Left renal cortex interstitium (tissue), 4 donors: Measurements from ENCODE around the gene UBXN2A. TPM values are rescaled to one million over a fixed set of nuclear protein-coding genes. Genes with fewer than 3 reads are reported as not detected.

ENCODE experiments used
- DNase-seq, 4 donors: peaks; one replicate each; pipeline ENCODE4 v3.0.0-alpha.2; 2013; ENCODE audit warnings: low read depth in 4 of 4, low spot score in 2 of 4, missing footprints in 1 of 4
- polyA plus RNA-seq, 4 donors: library from polyadenylated mRNA; unstranded; fragments of 120-200 nt; gene quantifications; one replicate each; pipeline ENCODE4 v1.2.1, GENCODE V29; 2013; ENCODE audit not compliant: insufficient read length in 4 of 4

UBXN2A gene
- 10 to 100 TPM; 15.4 to 19.3 (median 17.7) TPM for polyA plus RNA-seq

GRCh38 chr2:23939987-23940717 lies at the start of gene UBXN2A:
Gene UBXN2A (plus strand): TSS chr2:23940463. CDS start chr2:23958315, 17,852 bp downstream.
- peak; percentile 67 to 86 (median 82) for DNase-seq

- DNase-seq, result no peak
Measured at GRCh38 chr2:23900133-23900532, 40.1 kb upstream of the UBXN2A start.

- DNase-seq, result no peak
Measured at GRCh38 chr2:23900541-23901322, 39.5 kb upstream of the UBXN2A start.

GRCh38 chr2:23901966-23902846 lies 38.1 kb upstream of the UBXN2A start:
- DNase-seq, result no peak

GRCh38 chr2:23903034-23903433 lies 37.2 kb upstream of the UBXN2A start:
- DNase-seq, result no peak

- no peak for DNase-seq
Measured at GRCh38 chr2:23904215-23904614, 36.0 kb upstream of the UBXN2A start.

- DNase-seq, result no peak
Measured at GRCh38 chr2:23904692-23905091, 35.6 kb upstream of the UBXN2A start.

GRCh38 chr2:23905155-23905554 lies 35.1 kb upstream of the UBXN2A start:
- DNase-seq, result no peak

GRCh38 chr2:23912054-23912453 lies 28.2 kb upstream of the UBXN2A start:
- DNase-seq, result no peak

GRCh38 chr2:23915327-23915726 lies 24.9 kb upstream of the UBXN2A start:
- DNase-seq, result no peak

GRCh38 chr2:23916727-23917405 lies 23.4 kb upstream of the UBXN2A start:
- no peak for DNase-seq

- no peak for DNase-seq
Measured at GRCh38 chr2:23918837-23919489, 21.3 kb upstream of the UBXN2A start.

- no peak for DNase-seq
Measured at GRCh38 chr2:23924589-23925359, 15.5 kb upstream of the UBXN2A start.

- peak; percentile 34 to 66 (median 56) for DNase-seq
Measured at GRCh38 chr2:23925702-23926289, 14.5 kb upstream of the UBXN2A start.

- DNase-seq, result peak in 2 of 4 donors; percentile 32 to 48
Measured at GRCh38 chr2:23926290-23926749, 13.9 kb upstream of the UBXN2A start.

GRCh38 chr2:23926750-23927571 lies 13.3 kb upstream of the UBXN2A start, which contains the start of gene ATAD2B:
Gene ATAD2B (minus strand): TSS chr2:23927123. CDS start chr2:23926770, 353 bp downstream.
- DNase-seq, result peak; percentile 86 to 96 (median 94)

- no peak for DNase-seq
Measured at GRCh38 chr2:23934259-23934658, 6.0 kb upstream of the UBXN2A start.
